PC-9 (cell line): ENCODE results near the gene RFX8. TPM values are rescaled to one million over a fixed set of nuclear protein-coding genes. Genes with fewer than 3 reads are reported as not detected.
"Not testable (repeated sequence)": the region's sequence is repeated elsewhere in the genome, so short reads cannot be mapped to it uniquely, and the experiment has no call there.

ENCODE experiments used
- BruUV-seq: library from RNA; stranded (reverse); fragments of 400-500 nt; replicated peaks from 2 replicates; lab custom pipeline; 2021; lab: Mats Ljungman, UMichigan
- CTCF ChIA-PET: fragments of 300-600 bp; sonication (Branson Sonifier 250); formaldehyde crosslinking; loops from one replicate; lab custom pipeline; 2022; ENCODE audit warnings: antibody characterized with exemption; lab: Charles Lee
- POLR2A ChIA-PET: fragments of 300-600 bp; sonication (Branson Sonifier 250); formaldehyde crosslinking; loops from one replicate; lab custom pipeline; 2022; ENCODE audit warnings: antibody characterized with exemption; ENCODE audit not compliant: unreplicated experiment; lab: Charles Lee
- DNase-seq, 2 experiments: peaks; one replicate each; pipeline versions ENCODE4 v3.0.0 to v3.0.0-alpha.2; 2015 to 2022; ENCODE audit warnings: mixed read lengths in 1 of 2
- H2AFZ ChIP-seq: fragments of 200-600 bp; sonication (generic); 2 replicates; pipeline ENCODE4 v1.8.1; 2017; ENCODE audit warnings: antibody characterized with exemption
- H3F3A ChIP-seq: fragments of 200-600 bp; sonication (generic); 2 replicates; pipeline ENCODE4 v1.8.1; 2017; ENCODE audit warnings: antibody characterized with exemption, mild to moderate bottlenecking, low read depth; ENCODE audit not compliant: insufficient read depth
- H3K27ac ChIP-seq: fragments of 200-600 bp; sonication (generic); 2 replicates; pipeline ENCODE4 v1.6.1; 2016; ENCODE audit warnings: mixed run types
- H3K27me3 ChIP-seq: fragments of 200-600 bp; sonication (generic); 2 replicates; pipeline ENCODE4 v1.6.1; 2016; ENCODE audit warnings: low read depth, mixed run types; ENCODE audit not compliant: insufficient read depth
- H3K36me3 ChIP-seq: fragments of 200-600 bp; sonication (generic); 2 replicates; pipeline ENCODE4 v1.6.1; 2016; ENCODE audit warnings: low read depth, mixed run types
- H3K4me1 ChIP-seq: fragments of 200-600 bp; sonication (generic); replicated peaks from 2 replicates; pipeline ENCODE4 v1.6.1; 2016; ENCODE audit warnings: mixed run types; ENCODE audit not compliant: insufficient read depth
- H3K4me2 ChIP-seq: fragments of 200-600 bp; sonication (generic); 2 replicates; pipeline ENCODE4 v1.6.1; 2017; ENCODE audit warnings: mixed run types
- H3K4me3 ChIP-seq: fragments of 200-600 bp; sonication (generic); 2 replicates; pipeline ENCODE4 v1.6.1; 2016; ENCODE audit warnings: mixed run types
- H3K79me2 ChIP-seq: fragments of 200-600 bp; sonication (generic); 2 replicates; pipeline ENCODE4 v1.6.1; 2017; ENCODE audit warnings: low read depth, mixed run types
- H3K9me2 ChIP-seq: fragments of 200-600 bp; sonication (generic); 2 replicates; pipeline ENCODE4 v1.8.1; 2017; ENCODE audit warnings: mild to moderate bottlenecking; ENCODE audit not compliant: insufficient read depth
- H3K9me3 ChIP-seq: fragments of 200-600 bp; sonication (generic); 2 replicates; pipeline ENCODE4 v1.8.1; 2016; ENCODE audit warnings: low read depth; ENCODE audit not compliant: insufficient read depth
- H4K20me1 ChIP-seq: fragments of 200-600 bp; sonication (generic); 2 replicates; pipeline ENCODE4 v1.8.1; 2017; ENCODE audit not compliant: insufficient read depth
- CTCF ChIP-seq: fragments of 200-600 bp; sonication (generic); conservative IDR thresholded peaks from 2 replicates; pipeline ENCODE4 v1.6.1; 2017; ENCODE audit warnings: mixed run types, antibody characterized with exemption, mild to moderate bottlenecking, moderate library complexity
- EZH2 ChIP-seq: fragments of 200-600 bp; sonication (generic); IDR thresholded peaks from 2 replicates; pipeline ENCODE4 v1.8.0; 2017; ENCODE audit warnings: antibody characterized with exemption, low read depth
- intact Hi-C: fragments of 100-400 bp; cut with micrococcal nuclease; formaldehyde crosslinking; loops from one replicate; pipeline ENCODE4 v1.10.0; 2022; ENCODE audit not compliant: unreplicated experiment
- total RNA-seq: library from RNA; stranded (reverse); gene quantifications from 2 replicates; pipeline ENCODE4 v1.2.3, GENCODE V29; 2021

Gene RFX8
- total RNA-seq, 1 experiment from 2014 or later: not detected

DNA sequence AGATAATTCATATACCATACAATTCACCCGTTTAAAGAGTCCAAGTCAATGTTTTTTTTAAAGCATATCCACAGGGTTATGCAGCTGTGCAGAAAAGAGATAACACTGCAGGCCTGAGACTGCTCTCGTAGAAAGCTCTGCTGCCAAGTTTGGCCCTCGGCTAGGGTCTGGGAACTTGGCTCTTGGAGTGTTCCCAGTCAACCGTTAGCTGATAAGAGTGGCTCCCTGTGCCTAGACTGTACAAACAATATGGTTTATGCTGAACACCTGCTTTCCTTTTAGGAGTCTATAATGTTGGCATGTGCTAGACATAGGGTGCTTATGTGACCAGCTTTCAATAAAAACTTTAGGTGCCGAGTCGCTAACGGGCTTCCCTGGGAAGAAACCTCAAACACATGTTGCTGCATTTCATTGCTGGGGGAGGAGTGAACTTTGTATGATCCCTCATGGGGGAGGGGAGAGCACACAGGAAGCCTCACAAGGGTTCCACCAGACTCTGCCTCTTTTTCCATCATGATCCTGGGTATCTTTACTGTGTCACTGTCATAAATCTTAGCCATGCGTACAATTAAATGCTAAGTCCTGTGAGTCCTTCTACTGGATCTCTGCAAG is 34.7 kb downstream of the RFX8 start:
- TF ChIP-seq CTCF (no peak), EZH2 (no peak)

GRCh38 chr2:101439716-101440115 is 35.2 kb downstream of the RFX8 start:
- CTCF ChIA-PET: interaction anchor here (0.7 kb wide), 1 partner anchor 278 kb away, joined by 4 read pairs; no protein-coding TSS in a partner anchor
- Histone ChIP-seq H3K27me3 (no peaks in the 10 kb centered on the region), H3K9me3 (no peaks in the 10 kb centered on the region), H3K9me2 (no peaks in the 10 kb centered on the region), H4K20me1 (no peaks in the 10 kb centered on the region), H2AFZ (no peak overlapping the region), H3K36me3 (no peaks in the 10 kb centered on the region), H3K27ac (no peak overlapping the region), H3K4me1 (0 out of 2 replicates have a peak, but pooled peaks cover 3% of the 10 kb centered on the region), H3K4me2 (no peak overlapping the region), H3F3A (no peaks in the 10 kb centered on the region; the same call in 1 of the 2 replicates), H3K79me2 (no peaks in the 10 kb centered on the region), H3K4me3 (no peak overlapping the region)
- TF ChIP-seq CTCF (no peak), EZH2 (no peak)
- intact Hi-C loops: no loop called here
- POLR2A ChIA-PET: no interaction called here
- DNase-seq: no peak
- no TSS peak for BruUV-seq

More for the DNA sequence above, 34.7 kb downstream of the RFX8 start:
- Histone ChIP-seq H3K9me2 (no peaks in the 10 kb centered on the region), H3K36me3 (no peaks in the 10 kb centered on the region), H3K79me2 (no peaks in the 10 kb centered on the region), H3K4me3 (no peak overlapping the region), H3K9me3 (no peaks in the 10 kb centered on the region), H2AFZ (no peak overlapping the region), H3F3A (no peaks in the 10 kb centered on the region; the same call in 1 of the 2 replicates), H4K20me1 (no peaks in the 10 kb centered on the region), H3K27me3 (no peaks in the 10 kb centered on the region), H3K27ac (no peak overlapping the region), H3K4me1 (0 out of 2 replicates have a peak, but pooled peaks cover 3% of the 10 kb centered on the region), H3K4me2 (no peak overlapping the region)
- ChIA-PET CTCF (no interaction called here), POLR2A (no interaction called here)
- no TSS peak for BruUV-seq
- intact Hi-C loops: no loop called here
- no peak for DNase-seq

DNA sequence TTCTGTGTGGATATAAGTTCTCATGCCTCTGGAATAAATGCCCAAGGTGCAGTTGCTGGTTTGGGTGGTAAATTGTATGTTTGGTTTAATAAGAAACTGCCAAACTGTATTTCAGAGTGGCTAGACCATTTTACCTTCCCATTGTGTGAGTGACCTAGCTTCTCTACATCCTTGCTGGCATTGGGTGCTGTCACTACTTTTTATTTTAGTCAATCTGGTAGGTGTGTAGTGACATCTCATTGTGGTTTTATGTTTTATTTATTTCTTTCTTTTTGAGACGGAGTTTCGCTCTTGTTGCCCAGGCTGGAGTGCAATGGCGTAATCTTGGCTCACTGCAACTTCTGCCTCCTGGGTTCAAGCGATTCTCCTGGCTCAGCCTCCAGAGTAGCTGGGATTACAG is 36.4 kb downstream of the RFX8 start:
- CTCF ChIA-PET, H3K4me2 ChIP-seq, H3K4me1 ChIP-seq, H3K36me3 ChIP-seq, DNase-seq, POLR2A ChIA-PET, H4K20me1 ChIP-seq, intact Hi-C loops, H3K27me3 ChIP-seq, H3K79me2 ChIP-seq, BruUV-seq, H3K9me2 ChIP-seq, H3K4me3 ChIP-seq, H3K27ac ChIP-seq, H3K9me3 ChIP-seq, H3F3A ChIP-seq: not testable (repeated sequence)
- H2AFZ ChIP-seq: 0 out of 2 replicates have a peak overlapping the region, but pooled peaks have one; percentile 48
